ENCODE data around the gene TOPBP1.

DNA sequence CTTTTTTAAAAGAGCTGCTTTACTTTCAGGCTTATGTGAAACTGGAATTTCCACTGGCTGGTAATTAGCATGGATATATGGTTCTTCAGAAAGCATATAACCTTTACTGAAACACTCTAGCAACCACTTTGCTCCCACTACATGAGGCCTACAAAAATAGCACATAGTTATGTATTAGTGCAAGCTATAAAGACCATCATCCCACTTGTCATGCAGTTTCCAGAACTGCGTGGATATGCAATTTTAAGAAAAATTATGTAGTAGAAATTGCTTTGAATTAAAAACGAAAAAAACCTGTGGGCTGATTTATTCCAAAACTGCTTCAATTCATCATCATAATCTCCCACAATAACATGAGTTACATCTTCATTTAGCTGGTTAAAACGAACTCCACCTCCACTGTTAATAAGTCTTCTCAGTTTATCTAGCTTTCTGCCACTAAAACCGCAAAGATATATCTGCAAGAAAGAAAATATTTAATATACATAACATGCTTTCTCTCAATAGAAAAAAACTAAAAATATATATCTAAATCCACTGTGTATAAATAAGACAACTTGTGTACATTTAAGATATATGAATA lies 12.2 kb downstream of the TOPBP1 start:
- TF ChIP-seq EP300 (IDR thresholded peaks at IDR 0.05; ENCODE audit: low read depth): no peak
- no peak for TF ChIP-seq CTCF (IDR thresholded peaks at IDR 0.05)
- TF ChIP-seq POLR2AphosphoS5 (IDR thresholded peaks at IDR 0.05): no peak
- no peak for TF ChIP-seq POLR2A (IDR thresholded peaks at IDR 0.05)
